Thoracic aorta (tissue), 2 donors: ENCODE data around the gene SPATA31A1. TPM values are rescaled to one million over a fixed set of nuclear protein-coding genes. Genes with fewer than 3 reads are reported as not detected.
"Not testable (repeated sequence)": the region's sequence is repeated elsewhere in the genome, so short reads cannot be mapped to it uniquely, and the experiment has no call there.

ENCODE experiments used
- ATAC-seq: fragments of 150-250 bp; one replicate; pipeline ENCODE4 v1.8.0; 2017; ENCODE audit warnings: low read depth; ENCODE audit not compliant: insufficient number of reproducible peaks, low FRiP score
- DNase-seq: peaks from one replicate; pipeline ENCODE4 v3.0.0-alpha.2; 2020; ENCODE audit warnings: low spot score
- H3K27ac ChIP-seq, 2 donors: fragments of 200-600 bp; sonication (generic); 1 replicate in 1 of 2; 2 replicates in 1 of 2; pipeline ENCODE4 v1.5.1; 2016; ENCODE audit warnings: mild to moderate bottlenecking in 2 of 2, moderate library complexity in 2 of 2
- H3K27me3 ChIP-seq: fragments of 200-600 bp; sonication (generic); replicated peaks from 2 replicates; pipeline ENCODE4 v1.6.0; 2016; ENCODE audit warnings: mild to moderate bottlenecking; ENCODE audit not compliant: insufficient read depth
- H3K36me3 ChIP-seq: fragments of 200-600 bp; sonication (generic); one replicate; pipeline ENCODE4 v1.5.1; 2016
- H3K4me1 ChIP-seq, 2 donors: fragments of 200-600 bp; sonication (generic); 1 replicate in 1 of 2; 2 replicates in 1 of 2; pipeline versions ENCODE4 v1.5.1 to v1.6.0; 2016; ENCODE audit warnings: low read depth in 2 of 2, mild to moderate bottlenecking in 1 of 2; ENCODE audit not compliant: control insufficient read depth in 1 of 2
- H3K4me3 ChIP-seq: fragments of 200-600 bp; sonication (generic); 2 replicates; pipeline ENCODE4 v1.5.1; 2016; ENCODE audit warnings: mild to moderate bottlenecking
- H3K9me3 ChIP-seq: fragments of 200-600 bp; sonication (generic); 2 replicates; pipeline ENCODE4 v1.5.1; 2016
- total RNA-seq, 2 donors: library from RNA; depleted of rRNA; stranded (reverse); fragments of >200 nt; gene quantifications; one replicate each; pipeline versions ENCODE4 v1.1.0 to v1.2.3, GENCODE V29; 2016

SPATA31A1 gene
- not detected for total RNA-seq

DNA sequence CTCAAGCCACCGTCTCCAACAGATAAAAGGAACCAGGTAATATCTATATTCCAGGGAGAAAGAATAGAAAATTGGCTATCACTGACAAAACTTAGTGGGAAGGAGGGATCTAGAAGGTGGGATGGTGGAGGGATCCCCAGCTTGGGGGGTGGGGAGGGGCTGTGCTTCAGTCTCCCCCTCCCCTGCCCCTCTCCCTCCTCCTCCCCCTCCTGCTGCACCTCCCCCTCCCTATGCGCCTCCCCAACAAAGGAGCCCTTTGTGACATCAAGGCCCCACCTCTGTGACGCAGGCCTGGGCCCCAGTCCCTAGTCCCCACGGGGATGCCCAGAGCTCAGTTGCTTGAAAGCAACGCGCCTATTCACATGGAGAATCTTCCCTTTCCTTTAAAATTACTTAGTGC, at the start of gene SPATA31A1:
TSS of gene SPATA31A1 (plus strand) at position 301 of the 400 bp plus-strand sequence. CDS start at position 363, 62 bp downstream.
- H3K4me1 ChIP-seq, H3K27ac ChIP-seq, H3K27me3 ChIP-seq, ATAC-seq, H3K36me3 ChIP-seq, H3K9me3 ChIP-seq, DNase-seq, H3K4me3 ChIP-seq: not testable (repeated sequence)

DNA sequence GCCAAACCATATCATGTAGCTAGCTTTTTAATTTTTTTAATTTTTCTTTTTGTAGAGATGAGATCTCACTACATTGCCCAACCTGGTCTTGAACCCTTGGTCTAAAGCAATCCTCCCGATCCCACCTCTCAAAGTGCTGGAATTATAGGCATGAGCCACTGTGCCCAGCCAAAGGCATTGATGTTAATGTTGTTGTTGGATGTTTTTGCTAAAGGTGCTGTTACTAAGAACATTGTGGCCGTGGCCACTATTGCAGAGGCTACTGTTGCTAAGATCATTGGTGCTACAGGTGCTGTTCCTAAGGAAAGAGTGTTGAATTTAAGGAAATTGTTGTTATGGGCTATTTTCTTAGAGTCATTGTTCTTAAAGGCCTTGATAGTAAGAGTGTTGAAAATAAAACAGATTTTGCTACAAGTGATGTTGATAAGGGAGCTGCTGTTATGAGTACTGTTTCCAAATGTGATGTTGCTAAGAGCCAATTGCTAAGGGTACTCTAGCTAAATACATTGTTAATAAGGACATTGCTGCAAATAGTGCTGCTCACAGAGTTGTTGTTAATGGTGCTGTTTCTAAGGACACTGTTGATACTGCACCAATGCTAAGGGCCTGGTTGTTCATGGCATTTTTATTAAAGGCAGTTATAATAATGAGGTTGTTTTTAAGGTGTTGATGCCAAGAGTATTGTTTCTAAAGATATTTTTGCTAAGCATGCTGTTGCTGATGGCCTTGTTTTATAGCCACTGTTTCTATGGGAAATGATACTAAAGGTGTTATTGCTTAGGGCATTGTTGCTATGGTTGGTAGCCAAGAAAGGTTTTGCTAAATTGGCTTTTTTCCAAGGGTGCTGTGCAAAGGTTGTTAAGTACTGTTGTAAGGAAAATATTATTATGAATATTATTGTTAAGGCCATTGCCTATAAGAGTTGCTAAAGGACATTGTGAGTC, 52.1 kb downstream of the SPATA31A1 start:
- not testable (repeated sequence) for DNase-seq, H3K4me3 ChIP-seq, H3K4me1 ChIP-seq, H3K27me3 ChIP-seq, H3K27ac ChIP-seq, H3K9me3 ChIP-seq, H3K36me3 ChIP-seq
- peak; percentile 26 for ATAC-seq

DNA sequence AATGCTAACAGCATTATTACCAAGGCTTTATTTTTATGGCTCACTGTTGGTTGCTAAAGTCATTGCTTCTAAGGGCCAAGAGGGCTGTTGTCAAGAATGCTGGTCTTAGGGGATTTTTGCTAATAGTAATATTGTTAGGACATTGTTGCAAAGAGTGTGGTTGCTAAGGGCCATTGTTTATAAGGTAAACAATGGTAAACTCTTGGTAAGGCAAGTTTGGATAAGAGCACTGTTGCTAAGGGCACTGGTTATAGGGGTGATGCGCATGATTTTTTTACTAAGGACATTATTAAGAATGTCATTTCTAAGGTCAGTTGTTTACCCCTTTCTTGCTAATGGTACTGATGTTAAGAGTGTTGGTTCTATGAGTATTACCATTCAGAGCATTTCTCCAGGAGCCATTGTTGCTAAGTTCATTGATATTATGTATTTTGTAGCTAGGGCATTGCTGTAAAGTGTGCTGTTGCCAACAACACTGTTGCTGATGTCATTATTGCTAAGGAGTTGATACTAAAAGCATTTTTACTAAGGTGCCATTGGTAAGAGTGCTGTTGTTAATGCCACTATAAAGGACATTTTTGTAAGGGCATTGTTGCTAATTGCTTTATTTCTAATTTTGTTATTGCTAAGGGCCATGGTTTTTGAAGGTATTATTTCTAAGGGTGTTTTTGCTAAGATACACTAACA, 55.9 kb downstream of the SPATA31A1 start:
- not testable (repeated sequence) for DNase-seq, H3K4me1 ChIP-seq, H3K27me3 ChIP-seq, H3K9me3 ChIP-seq, H3K4me3 ChIP-seq, H3K27ac ChIP-seq, ATAC-seq, H3K36me3 ChIP-seq

Other genes with a start within 250 kb of the SPATA31A1 start
- 10 to 100 TPM; 12.9 to 31.8 TPM for gene CNTNAP3, start 67.5 kb upstream of the SPATA31A1 start, total RNA-seq